ENCODE measurements around the gene GSS. TPM values are rescaled to one million over a fixed set of nuclear protein-coding genes. Genes with fewer than 3 reads are reported as not detected.

GSS gene
- total and polyA plus RNA-seq, 2 donors (not counting 3 experiments of a cell fraction or from before 2014, with no cell fraction given), result 47.9 to 65.1 TPM

DNA sequence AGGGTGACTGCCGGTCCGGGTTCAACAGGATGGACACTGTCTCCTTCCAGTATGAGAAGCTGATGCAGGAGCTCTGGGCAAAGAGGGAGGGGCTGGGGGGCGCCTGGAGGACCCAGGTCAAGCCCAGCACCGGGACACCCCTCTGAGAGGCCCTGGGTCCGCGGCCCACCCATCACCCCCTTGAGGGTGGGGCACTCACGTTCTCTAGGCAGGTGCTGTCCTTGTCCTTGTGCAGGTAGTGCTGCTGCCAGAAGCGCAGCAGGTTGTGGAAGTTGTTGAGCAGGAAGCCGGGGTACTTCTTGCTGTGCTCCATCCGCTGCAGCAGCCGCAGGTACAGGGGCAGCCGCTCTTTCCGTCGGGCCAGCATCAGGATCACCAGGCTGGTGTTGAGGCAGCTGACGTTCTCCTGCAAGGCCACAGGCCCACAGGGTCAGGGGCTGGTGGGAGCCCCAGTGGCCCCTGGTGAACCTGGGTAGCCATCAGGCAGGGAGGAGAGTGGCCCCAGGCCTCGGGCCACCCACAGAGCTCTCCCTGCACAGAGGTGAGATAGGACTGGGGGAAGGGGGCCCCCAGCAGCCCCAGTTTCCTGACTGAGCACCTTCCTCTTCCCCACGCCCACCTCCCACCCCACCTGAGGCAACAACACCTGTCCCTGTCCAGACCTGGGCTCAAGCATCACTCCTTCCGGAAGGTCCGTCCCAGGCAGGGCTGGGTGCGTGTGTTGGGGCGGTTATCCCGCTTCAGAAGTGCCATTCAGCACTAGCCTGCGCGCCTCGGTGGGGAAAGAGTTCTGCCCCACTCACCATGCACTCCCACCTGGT is 47.8 kb upstream of the GSS start:
- Histone ChIP-seq H3K9ac (replicated peaks; ENCODE audit: extremely low read depth, insufficient read depth, low read length) (no peak overlapping the region), H2AFZ (ENCODE audit: low read depth, low read length) (no peak overlapping the region), H3K4me2 (ENCODE audit: insufficient read depth, low read length) (no peak overlapping the region), H3K27ac (ENCODE audit: insufficient read depth, low read depth, low read length) (no peak overlapping the region), H3K9me3 (replicated peaks; ENCODE audit: control insufficient read depth, insufficient read depth, low read length) (no peaks in the 10 kb centered on the region), H3K27me3 (ENCODE audit: control insufficient read depth in 2 of 2, insufficient read depth in 2 of 2, low read length in 2 of 2) (no peaks in the 10 kb centered on the region), H3K4me3 (replicated peaks in 1 of 3; ENCODE audit: insufficient read depth in 1 of 3, low read depth in 1 of 3, low read length in 3 of 3) (no peak overlapping the region), H3K36me3 (ENCODE audit: control insufficient read depth in 2 of 2, extremely low read depth in 1 of 2, insufficient read depth in 2 of 2, low read length in 2 of 2) (peaks cover 16 to 90% of the 10 kb centered on the region in 2 experiments), H3K79me2 (ENCODE audit: control insufficient read depth, insufficient read depth, low read length) (no peaks in the 10 kb centered on the region), H4K20me1 (replicated peaks; ENCODE audit: control insufficient read depth, extremely low read depth, insufficient read depth, low read length) (no peaks in the 10 kb centered on the region), H3K9me1 (replicated peaks; ENCODE audit: control insufficient read depth, extremely low read depth, insufficient read depth, low read length) (no peaks in the 10 kb centered on the region), H3K4me1 (ENCODE audit: control insufficient read depth, extremely low read depth, insufficient read depth, low read length) (no peaks in the 10 kb centered on the region)
- ChIA-PET POLR2A (no interaction called here), CTCF (interaction anchor here (3.8 kb wide), 1 partner anchor 129 kb away, joined by 31 read pairs; no protein-coding TSS in a partner anchor)
- no TSS peak for BruUV-seq (replicated peaks)
- TF ChIP-seq, protein P1, sequence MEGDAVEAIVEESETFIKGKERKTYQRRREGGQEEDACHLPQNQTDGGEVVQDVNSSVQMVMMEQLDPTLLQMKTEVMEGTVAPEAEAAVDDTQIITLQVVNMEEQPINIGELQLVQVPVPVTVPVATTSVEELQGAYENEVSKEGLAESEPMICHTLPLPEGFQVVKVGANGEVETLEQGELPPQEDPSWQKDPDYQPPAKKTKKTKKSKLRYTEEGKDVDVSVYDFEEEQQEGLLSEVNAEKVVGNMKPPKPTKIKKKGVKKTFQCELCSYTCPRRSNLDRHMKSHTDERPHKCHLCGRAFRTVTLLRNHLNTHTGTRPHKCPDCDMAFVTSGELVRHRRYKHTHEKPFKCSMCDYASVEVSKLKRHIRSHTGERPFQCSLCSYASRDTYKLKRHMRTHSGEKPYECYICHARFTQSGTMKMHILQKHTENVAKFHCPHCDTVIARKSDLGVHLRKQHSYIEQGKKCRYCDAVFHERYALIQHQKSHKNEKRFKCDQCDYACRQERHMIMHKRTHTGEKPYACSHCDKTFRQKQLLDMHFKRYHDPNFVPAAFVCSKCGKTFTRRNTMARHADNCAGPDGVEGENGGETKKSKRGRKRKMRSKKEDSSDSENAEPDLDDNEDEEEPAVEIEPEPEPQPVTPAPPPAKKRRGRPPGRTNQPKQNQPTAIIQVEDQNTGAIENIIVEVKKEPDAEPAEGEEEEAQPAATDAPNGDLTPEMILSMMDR (IDR thresholded peaks at IDR 0.05; ENCODE audit: extremely low read depth in 1 of 2, insufficient read depth in 1 of 2, low read depth in 1 of 2, low read length in 2 of 2), result no peak
- TF ChIP-seq POLR2AphosphoS5 (IDR thresholded peaks at IDR 0.05; ENCODE audit: insufficient read depth, low read depth, low read length) (no peak), GATA2 (IDR thresholded peaks at IDR 0.05; ENCODE audit: insufficient read depth, insufficient read length, low read depth, low read length) (no peak), JUN (IDR thresholded peaks at IDR 0.05; ENCODE audit: borderline replicate concordance, insufficient read depth, insufficient read length, low read depth) (no peak), POLR2A (IDR thresholded peaks at IDR 0.05; ENCODE audit: low read depth, low read length) (no peak), EZH2 (IDR thresholded peaks at IDR 0.05; ENCODE audit: borderline replicate concordance, low read depth, low read length, severe bottlenecking) (no peak), FOS (IDR thresholded peaks at IDR 0.05; ENCODE audit: borderline replicate concordance, insufficient read depth, low read length) (no peak), MYC (IDR thresholded peaks at IDR 0.05; ENCODE audit: low read depth, low read length) (no peak)
- TF ChIP-seq, protein P2, sequence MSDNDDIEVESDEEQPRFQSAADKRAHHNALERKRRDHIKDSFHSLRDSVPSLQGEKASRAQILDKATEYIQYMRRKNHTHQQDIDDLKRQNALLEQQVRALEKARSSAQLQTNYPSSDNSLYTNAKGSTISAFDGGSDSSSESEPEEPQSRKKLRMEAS (IDR thresholded peaks at IDR 0.05; ENCODE audit: insufficient read depth, insufficient read length), result no peak
- intact Hi-C loops (cut with micrococcal nuclease), result no loop called here
- FAIRE-seq, result no peak
- dilution Hi-C loops (cut with MboI; ENCODE audit: extremely low pct_ligation_motif_present, low sequenced_read_pairs), result no loop called here
- no peak for DNase-seq (ENCODE audit: low read depth, low spot score)

Data from endothelial cell of umbilical vein (primary cell).